BE2C (cell line): ENCODE results near the gene ADAMTS13.

Experiments
- DNase-seq: peaks from one replicate; pipeline ENCODE4 v3.0.0-alpha.2; 2020
- H3K27me3 ChIP-seq: fragments of 250-450 bp; sonication (Bioruptor Pico); 2 replicates; pipeline ENCODE4 v1.5.1; 2020; ENCODE audit warnings: mild to moderate bottlenecking
- H3K36me3 ChIP-seq: fragments of 250-450 bp; sonication (Bioruptor Pico); 2 replicates; pipeline ENCODE4 v1.5.1; 2020; ENCODE audit warnings: mild to moderate bottlenecking
- H3K4me1 ChIP-seq: fragments of 250-450 bp; sonication (Bioruptor Pico); 2 replicates; pipeline ENCODE4 v1.5.1; 2020
- H3K4me3 ChIP-seq: 2 replicates; pipeline ENCODE4 v1.5.1; 2011; ENCODE audit warnings: low read depth, low read length
- H3K9me3 ChIP-seq: fragments of 250-450 bp; sonication (Bioruptor Pico); 2 replicates; pipeline ENCODE4 v1.5.1; 2020
- TF ChIP-seq, protein P1 (sequence below): IDR thresholded peaks from 2 replicates; pipeline ENCODE4 v1.5.1; 2012; ENCODE audit warnings: mild to moderate bottlenecking, low read depth, low read length

The ADAMTS13 gene

DNA sequence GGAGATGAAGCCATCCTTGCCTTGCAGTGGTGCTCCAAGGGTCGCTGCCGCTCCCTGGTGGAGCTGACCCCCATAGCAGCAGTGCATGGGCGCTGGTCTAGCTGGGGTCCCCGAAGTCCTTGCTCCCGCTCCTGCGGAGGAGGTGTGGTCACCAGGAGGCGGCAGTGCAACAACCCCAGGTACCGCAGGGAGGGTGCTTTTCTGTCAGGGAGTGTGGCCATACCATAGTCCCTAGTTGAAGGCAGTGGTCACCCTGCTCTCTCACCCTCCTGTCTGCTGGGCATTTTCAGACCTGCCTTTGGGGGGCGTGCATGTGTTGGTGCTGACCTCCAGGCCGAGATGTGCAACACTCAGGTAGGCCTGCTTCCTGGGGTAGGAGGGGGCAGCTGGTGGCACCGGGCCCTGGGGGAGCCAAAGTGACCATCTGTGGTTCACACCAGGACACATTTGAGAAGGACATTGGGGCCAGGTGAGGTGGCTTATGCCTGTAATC, 11.2 kb downstream of the ADAMTS13 start:
- H3K27me3 ChIP-seq: no peaks in the 10 kb centered on the region
- no peak overlapping the region for H3K4me3 ChIP-seq
- H3K9me3 ChIP-seq: no peaks in the 10 kb centered on the region
- no peak for DNase-seq
- no peaks in the 10 kb centered on the region for H3K4me1 ChIP-seq
- TF ChIP-seq, protein P1, sequence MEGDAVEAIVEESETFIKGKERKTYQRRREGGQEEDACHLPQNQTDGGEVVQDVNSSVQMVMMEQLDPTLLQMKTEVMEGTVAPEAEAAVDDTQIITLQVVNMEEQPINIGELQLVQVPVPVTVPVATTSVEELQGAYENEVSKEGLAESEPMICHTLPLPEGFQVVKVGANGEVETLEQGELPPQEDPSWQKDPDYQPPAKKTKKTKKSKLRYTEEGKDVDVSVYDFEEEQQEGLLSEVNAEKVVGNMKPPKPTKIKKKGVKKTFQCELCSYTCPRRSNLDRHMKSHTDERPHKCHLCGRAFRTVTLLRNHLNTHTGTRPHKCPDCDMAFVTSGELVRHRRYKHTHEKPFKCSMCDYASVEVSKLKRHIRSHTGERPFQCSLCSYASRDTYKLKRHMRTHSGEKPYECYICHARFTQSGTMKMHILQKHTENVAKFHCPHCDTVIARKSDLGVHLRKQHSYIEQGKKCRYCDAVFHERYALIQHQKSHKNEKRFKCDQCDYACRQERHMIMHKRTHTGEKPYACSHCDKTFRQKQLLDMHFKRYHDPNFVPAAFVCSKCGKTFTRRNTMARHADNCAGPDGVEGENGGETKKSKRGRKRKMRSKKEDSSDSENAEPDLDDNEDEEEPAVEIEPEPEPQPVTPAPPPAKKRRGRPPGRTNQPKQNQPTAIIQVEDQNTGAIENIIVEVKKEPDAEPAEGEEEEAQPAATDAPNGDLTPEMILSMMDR: no peak
- H3K36me3 ChIP-seq: no peaks in the 10 kb centered on the region

DNA sequence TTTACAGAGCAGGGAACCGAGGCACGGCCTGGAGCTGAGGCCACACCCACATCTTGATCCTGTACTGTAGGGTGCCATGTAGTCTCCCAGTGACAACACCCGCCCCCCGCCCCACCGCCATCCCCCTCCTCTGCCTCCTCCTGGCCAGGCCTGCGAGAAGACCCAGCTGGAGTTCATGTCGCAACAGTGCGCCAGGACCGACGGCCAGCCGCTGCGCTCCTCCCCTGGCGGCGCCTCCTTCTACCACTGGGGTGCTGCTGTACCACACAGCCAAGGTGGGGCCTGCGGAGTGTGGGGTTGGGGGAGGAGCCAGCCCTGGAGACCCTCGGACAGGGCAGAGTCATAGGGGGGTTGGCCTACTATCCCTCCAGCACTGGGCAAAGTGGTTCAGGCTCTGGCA, 14.5 kb downstream of the ADAMTS13 start:
- H3K4me1 ChIP-seq: no peaks in the 10 kb centered on the region
- TF ChIP-seq, protein P1: no peak
- no peak overlapping the region for H3K4me3 ChIP-seq
- DNase-seq: no peak
- no peaks in the 10 kb centered on the region for H3K9me3 ChIP-seq
- H3K27me3 ChIP-seq: no peaks in the 10 kb centered on the region
- no peaks in the 10 kb centered on the region for H3K36me3 ChIP-seq

DNA sequence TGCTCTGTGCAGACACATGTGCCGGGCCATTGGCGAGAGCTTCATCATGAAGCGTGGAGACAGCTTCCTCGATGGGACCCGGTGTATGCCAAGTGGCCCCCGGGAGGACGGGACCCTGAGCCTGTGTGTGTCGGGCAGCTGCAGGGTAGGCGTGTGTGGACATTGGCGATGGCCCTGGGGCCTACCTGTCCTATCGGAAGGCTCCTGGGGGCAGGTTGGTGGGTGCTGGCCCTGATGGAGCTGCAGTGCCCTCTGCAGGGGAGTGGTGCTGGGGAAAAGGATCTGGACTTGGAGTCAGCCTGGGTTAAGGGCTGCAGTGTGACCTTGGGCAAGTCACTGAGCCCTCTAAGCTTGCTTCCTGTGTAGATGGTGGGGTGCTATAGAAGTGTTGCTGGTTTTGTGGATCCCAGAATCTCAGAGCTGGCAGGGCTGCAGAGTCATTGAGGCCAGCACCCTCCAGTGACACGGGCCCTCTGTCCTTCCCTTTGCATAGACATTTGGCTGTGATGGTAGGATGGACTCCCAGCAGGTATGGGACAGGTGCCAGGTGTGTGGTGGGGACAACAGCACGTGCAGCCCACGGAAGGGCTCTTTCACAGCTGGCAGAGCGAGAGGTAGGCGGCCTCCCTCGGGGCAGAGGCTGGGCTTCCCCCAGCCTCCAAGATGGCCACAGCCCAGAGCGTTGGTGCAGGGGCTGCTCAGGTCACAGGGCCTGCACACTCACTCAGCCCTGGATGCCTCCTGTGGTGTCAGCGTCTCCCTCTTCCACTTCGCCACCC, 15.8 kb downstream of the ADAMTS13 start:
- H3K36me3 ChIP-seq: no peaks in the 10 kb centered on the region
- no peaks in the 10 kb centered on the region for H3K4me1 ChIP-seq
- H3K9me3 ChIP-seq: no peaks in the 10 kb centered on the region
- no peaks in the 10 kb centered on the region for H3K27me3 ChIP-seq
- H3K4me3 ChIP-seq: no peak overlapping the region
- DNase-seq: no peak
- TF ChIP-seq, protein P1: peak; percentile 30

DNA sequence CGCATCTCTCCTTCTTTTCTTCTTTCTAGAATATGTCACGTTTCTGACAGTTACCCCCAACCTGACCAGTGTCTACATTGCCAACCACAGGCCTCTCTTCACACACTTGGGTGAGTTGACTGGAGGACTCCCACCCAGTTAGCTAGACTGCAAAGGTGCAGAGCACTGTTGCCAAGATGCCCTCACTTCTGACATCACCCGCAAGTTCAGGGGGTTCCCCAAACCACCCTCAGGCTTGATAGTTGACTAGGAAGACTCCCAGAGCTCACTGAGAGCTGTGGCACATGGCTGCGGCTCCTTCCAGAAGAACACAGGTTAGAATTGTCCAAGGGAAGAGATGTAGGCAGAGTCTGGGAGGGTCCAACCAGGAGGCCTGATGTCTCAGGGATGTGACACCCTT, 17.2 kb downstream of the ADAMTS13 start:
- no peaks in the 10 kb centered on the region for H3K27me3 ChIP-seq
- H3K36me3 ChIP-seq: no peaks in the 10 kb centered on the region
- TF ChIP-seq, protein P1: no peak
- DNase-seq: no peak
- no peaks in the 10 kb centered on the region for H3K4me1 ChIP-seq
- H3K9me3 ChIP-seq: no peaks in the 10 kb centered on the region
- H3K4me3 ChIP-seq: no peak overlapping the region

DNA sequence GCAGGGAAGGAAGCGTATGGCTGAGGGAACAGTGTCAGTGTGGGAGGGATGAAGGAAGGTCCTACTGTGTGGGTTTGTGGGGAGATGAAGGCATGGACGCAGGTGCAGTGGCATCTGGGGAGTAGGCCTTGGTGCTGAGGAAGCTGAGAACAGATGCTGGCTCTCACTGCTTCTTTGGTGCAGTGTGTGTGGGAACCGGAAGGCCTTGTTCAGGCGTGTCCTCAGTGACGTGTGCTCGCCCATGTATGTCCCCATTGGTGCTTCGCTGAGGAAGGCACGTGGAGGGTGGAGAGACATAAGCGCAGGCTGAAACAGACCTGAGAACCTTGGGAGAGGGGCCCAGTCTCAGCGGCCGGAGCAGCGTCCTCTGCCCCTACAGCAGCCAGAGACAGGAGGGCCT, 18.7 kb downstream of the ADAMTS13 start:
- TF ChIP-seq, protein P1: no peak
- Histone ChIP-seq H3K4me1 (no peaks in the 10 kb centered on the region), H3K27me3 (no peaks in the 10 kb centered on the region), H3K9me3 (no peaks in the 10 kb centered on the region), H3K4me3 (no peak overlapping the region), H3K36me3 (no peaks in the 10 kb centered on the region)
- DNase-seq: no peak

DNA sequence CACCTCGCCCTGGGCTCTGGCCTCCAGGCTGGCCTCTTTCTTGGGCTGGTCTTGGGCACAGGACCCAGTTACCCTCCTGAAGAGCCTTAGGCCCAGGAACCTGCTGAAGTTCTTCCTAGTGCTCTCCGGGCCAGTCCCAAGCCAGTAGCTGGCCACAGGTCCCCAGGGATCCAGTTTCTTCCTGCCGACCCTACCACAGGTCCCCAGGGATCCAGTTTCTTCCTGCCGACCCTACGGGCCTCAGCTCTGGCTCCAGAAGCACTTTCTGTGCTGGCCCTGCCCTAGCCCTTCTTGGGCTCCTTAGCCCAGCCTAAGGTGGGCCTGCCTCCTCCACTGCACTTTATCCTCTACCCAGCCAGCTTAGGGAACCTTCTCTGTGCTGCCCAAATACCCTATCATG, 19.4 kb downstream of the ADAMTS13 start:
- H3K27me3 ChIP-seq: no peaks in the 10 kb centered on the region
- no peak for DNase-seq
- H3K4me3 ChIP-seq: no peak overlapping the region
- no peaks in the 10 kb centered on the region for H3K36me3 ChIP-seq
- no peaks in the 10 kb centered on the region for H3K4me1 ChIP-seq
- TF ChIP-seq, protein P1: no peak
- H3K9me3 ChIP-seq: no peaks in the 10 kb centered on the region
